ENCODE results near the gene ADAMTSL1. TPM values are rescaled to one million over a fixed set of nuclear protein-coding genes. Genes with fewer than 3 reads are reported as not detected.
A peak's percentile ranks its signal among the peaks of the same experiment; 100 is the strongest.

ADAMTSL1 gene
- polyA plus RNA-seq, 4 donors = 10.2 to 93.0 (median 19.4) TPM

- no peak for DNase-seq (ENCODE audit: low read depth in 4 of 4, low spot score in 3 of 4)
Measured at GRCh38 chr9:18499980-18500379, 26.0 kb downstream of the ADAMTSL1 start.

- no peak for DNase-seq (ENCODE audit: low read depth in 4 of 4, low spot score in 3 of 4)
Measured at GRCh38 chr9:18500451-18500850, 26.5 kb downstream of the ADAMTSL1 start.

GRCh38 chr9:18501949-18502348 lies 28.0 kb downstream of the ADAMTSL1 start:
- no peak for DNase-seq (ENCODE audit: low read depth in 4 of 4, low spot score in 3 of 4)

- DNase-seq (ENCODE audit: low read depth in 4 of 4, low spot score in 3 of 4) = no peak
Measured at GRCh38 chr9:18502546-18502945, 28.6 kb downstream of the ADAMTSL1 start.

DNA sequence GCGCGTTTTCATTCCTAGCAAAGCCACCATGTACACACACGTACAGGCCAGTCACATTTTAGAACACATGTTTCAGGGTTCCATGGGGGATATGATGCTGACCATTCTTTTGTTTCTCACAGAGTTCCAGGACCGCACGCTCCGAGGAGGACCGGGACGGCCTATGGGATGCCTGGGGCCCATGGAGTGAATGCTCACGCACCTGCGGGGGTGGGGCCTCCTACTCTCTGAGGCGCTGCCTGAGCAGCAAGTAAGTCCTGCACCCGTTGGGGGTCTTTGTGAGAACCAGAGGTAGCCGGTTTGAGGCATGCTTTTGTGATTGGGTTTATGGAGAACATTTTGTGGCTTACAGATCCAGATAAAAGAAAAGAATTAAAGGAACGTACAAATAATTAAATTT lies 30.8 kb downstream of the ADAMTSL1 start:
- no peak for DNase-seq (ENCODE audit: low read depth in 4 of 4, low spot score in 3 of 4)

GRCh38 chr9:18507151-18507550 lies 33.2 kb downstream of the ADAMTSL1 start:
- no peak for DNase-seq (ENCODE audit: low read depth in 4 of 4, low spot score in 3 of 4)

- no peak for DNase-seq (ENCODE audit: low read depth in 4 of 4, low spot score in 3 of 4)
Measured at GRCh38 chr9:18516514-18516913, 42.6 kb downstream of the ADAMTSL1 start.

DNA sequence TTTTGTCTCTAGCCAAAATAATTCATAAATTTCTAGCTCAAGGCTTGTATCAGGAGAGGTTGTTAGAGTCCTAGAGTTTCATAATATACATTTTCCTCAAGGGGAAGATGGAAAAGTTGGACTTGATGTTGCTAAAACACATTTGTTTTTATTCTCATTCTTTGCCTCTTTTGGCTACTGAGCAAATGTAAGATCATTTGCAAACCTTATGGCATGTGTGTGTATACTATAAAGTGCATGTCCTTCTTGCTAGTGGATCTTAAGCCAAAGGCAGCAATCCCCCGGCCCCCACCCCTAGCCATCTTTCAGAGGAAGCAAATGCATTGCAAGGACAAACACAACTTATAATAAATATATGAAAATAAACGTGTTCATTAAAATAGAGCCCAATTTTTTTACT lies 43.0 kb downstream of the ADAMTSL1 start:
- DNase-seq (ENCODE audit: low read depth in 4 of 4, low spot score in 3 of 4) = no peak

DNA sequence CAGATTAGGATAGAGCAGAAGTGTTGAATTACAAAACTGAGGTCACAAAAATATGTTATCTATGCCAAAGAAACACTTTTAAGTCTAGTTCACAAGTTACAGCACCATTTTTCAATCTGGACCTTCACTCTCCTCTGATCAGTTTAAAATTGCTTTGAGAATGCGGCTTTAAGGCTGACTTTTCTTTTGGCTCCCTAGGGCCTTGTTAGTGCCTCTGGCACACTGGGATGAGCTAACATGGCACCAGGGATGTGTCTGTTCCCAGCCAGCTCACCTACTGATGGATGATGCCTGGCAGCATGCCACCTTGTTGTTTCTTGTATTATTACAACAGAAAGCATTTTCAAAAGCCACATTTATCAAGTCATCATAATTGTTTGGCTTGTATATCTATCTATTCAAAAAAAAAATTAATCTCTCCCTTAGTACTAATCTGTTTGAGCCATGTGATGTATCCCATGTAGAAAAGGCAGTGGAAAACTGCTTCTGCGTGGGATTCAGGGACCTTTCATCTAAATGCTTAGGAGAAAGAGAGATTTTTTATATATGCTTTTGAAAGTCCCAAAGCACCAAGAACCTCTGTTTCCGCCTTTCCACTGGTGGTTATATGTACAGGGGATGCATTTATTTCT lies 46.6 kb downstream of the ADAMTSL1 start:
- no peak for DNase-seq (ENCODE audit: low read depth in 4 of 4, low spot score in 3 of 4)

DNA sequence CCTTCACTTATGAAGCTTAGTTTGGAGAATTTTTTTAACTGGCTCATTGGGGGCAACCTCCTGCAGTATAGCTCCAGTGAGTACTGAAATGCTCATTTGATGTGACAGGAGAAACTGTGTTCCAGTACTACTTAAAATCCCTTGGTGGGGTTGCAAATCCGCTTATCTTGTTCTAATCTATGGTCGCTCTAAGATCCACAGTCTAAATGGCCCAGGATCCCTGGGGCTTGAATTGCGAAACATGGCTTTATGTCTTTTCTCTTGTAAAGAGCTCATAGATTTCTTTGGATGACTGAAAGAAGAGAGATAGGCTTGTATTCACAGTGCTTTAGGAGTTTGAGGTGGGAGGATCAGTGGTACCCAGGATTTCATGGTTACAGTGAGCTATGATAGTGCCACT lies 52.7 kb downstream of the ADAMTSL1 start:
- no peak for DNase-seq (ENCODE audit: low read depth in 4 of 4, low spot score in 3 of 4)

- no peak for DNase-seq (ENCODE audit: low read depth in 4 of 4, low spot score in 3 of 4)
Measured at GRCh38 chr9:18531136-18532065, 57.4 kb downstream of the ADAMTSL1 start.

GRCh38 chr9:18534611-18535010 lies 60.7 kb downstream of the ADAMTSL1 start:
- DNase-seq (ENCODE audit: low read depth in 4 of 4, low spot score in 3 of 4) = no peak

DNA sequence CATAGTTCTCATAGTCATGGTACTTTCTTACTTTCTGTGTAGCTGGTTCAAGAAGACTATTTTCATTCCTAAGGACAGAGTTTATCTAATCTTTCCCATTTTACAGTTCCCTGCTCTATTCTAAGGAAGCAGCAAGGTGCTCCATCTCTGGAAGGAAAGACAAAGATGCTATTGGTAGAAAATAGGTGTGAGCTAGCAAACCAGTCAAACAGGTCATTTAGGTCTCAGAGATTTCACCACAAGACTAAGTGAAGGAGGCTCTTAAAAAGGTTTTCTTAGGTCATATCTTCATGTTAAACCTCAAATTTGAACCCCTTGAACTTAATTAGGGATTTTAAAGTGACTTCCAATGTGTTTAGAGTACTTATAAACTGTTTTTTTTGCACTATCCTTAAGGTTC lies 62.6 kb downstream of the ADAMTSL1 start:
- DNase-seq (ENCODE audit: low read depth in 4 of 4, low spot score in 3 of 4) = no peak

- DNase-seq (ENCODE audit: low read depth in 4 of 4, low spot score in 3 of 4) = no peak
Measured at GRCh38 chr9:18539203-18539693, 65.3 kb downstream of the ADAMTSL1 start.

GRCh38 chr9:18542837-18543405 lies 69.0 kb downstream of the ADAMTSL1 start:
- no peak for DNase-seq (ENCODE audit: low read depth in 4 of 4, low spot score in 3 of 4)

GRCh38 chr9:18543406-18544192 lies 69.6 kb downstream of the ADAMTSL1 start:
- DNase-seq (ENCODE audit: low read depth in 4 of 4, low spot score in 3 of 4) = peak in 1 of 4 donors; percentile 16

DNA sequence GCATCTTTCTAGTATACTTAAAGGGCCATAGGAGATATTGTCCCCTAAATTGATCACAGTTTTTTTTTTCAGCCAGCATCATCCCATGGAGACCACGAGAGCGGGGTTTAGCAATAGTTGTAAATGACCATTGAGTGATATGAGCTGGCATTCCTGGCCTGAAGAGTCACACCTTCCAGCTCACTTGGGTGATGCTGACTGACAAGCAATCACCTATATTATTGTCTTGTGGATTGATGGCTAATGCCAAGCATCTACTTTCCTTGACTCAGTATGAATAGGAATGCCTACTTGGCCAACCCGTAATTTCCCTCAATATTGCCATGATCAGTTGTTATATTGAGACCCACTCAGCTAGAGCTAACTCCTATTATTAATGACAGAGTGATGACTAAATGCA lies 70.5 kb downstream of the ADAMTSL1 start:
- no peak for DNase-seq (ENCODE audit: low read depth in 4 of 4, low spot score in 3 of 4)

DNA sequence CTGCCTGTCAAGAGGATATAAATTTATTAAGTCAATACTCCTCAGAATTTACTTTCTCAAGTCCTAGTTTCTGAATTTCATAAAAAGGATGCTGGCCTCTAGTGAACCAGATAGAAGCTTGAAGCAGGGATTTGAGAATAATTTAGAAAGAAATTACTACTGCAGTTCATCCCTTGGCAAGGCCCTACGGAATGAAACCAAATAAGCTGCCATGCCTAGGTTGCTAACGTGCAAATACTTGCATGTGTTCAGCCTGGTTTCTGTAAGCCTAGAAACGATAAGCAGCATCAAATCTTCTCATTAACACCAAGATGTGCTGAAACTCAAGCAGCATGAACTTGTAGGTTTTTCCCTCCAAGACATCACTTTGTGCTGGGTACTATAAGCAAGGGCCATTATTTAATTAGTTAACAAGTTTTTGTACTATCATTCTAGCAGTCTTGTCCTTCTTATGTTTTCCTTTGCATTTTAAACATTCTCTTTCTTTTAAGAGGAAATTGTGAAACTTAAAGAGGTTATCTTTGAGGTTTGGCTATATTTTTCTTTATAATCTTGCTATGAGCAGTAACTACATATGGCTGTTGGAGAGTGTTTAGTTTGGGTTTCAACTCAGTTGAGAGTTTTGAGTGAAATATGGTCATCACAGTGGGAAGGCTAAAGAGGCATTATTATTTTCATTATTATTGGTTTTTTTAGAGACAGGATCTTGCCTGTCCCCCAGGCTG lies 71.8 kb downstream of the ADAMTSL1 start:
- no peak for DNase-seq (ENCODE audit: low read depth in 4 of 4, low spot score in 3 of 4)

DNA sequence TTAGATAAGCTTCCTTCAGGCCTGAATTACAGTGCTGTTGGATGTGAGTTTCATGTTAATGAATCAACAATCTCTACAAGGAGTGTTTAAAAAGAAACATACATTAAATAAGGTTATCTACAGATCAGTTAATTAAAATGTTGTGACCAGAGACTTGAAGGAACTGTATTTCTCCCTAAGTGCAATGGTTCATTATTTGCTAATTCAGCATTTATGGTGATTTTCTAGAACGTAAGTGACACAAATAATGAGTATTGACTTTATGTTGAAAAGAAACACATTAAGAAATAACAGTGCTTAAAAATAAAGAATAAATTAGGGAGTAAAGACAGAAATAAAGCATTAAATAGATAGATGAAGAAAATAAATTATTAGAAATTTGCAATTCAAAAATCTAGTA lies 74.5 kb downstream of the ADAMTSL1 start:
- no peak for DNase-seq (ENCODE audit: low read depth in 4 of 4, low spot score in 3 of 4)

DNA sequence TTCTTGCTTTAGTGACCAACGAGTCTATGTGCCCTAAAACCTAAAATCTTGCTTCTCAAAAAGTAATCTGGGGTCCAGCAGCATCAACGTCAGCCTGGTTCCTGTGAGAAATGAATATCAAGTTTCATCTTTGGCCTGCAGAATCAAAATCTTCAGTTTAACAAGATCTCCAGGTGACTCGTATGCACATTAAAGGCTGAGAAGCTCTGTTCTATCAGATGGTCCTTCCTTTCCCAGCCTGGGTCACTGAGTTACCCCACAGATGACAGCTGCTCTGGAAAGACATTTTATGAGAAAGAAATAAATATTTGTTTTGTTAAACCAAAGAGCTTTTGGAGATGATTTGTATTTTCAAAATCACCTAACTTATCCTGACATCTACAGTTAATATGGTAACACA lies 75.8 kb downstream of the ADAMTSL1 start:
- no peak for DNase-seq (ENCODE audit: low read depth in 4 of 4, low spot score in 3 of 4)
